A549 (cell line): ENCODE results near the gene CTPS2. TPM values are rescaled to one million over a fixed set of nuclear protein-coding genes. Genes with fewer than 3 reads are reported as not detected.

ENCODE experiments used
- ATAC-seq, 2 experiments: fragments of 200-7000 bp in 1 of 2; fragments of >200 bp in 1 of 2; cut with Nextera tagmentation in 1 of 2; cut with Tn5 transposase in 1 of 2; 3 replicates each; pipeline versions ENCODE4 v1.8.0 to v1.9.1; 2018 to 2020; ENCODE audit warnings: mild to moderate bottlenecking in 1 of 2, moderate library complexity in 1 of 2
- CTCF ChIA-PET: fragments of 300-600 bp; sonication (Branson Sonifier 250); formaldehyde crosslinking; extraction: SDS; loops from one replicate; lab custom pipeline; 2021; ENCODE audit warnings: antibody characterized with exemption, inconsistent platforms; lab: Yijun Ruan, JAX
- POLR2A ChIA-PET: fragments of 350-600 bp; formaldehyde crosslinking; extraction: SDS; loops from one replicate; lab custom pipeline; 2021; ENCODE audit warnings: antibody characterized with exemption, inconsistent platforms; lab: Yijun Ruan, JAX
- DNase-seq, 2 experiments: peaks; one replicate each; pipeline versions ENCODE4 v3.0.0 to v3.0.0-alpha.2; 2011 to 2016; ENCODE audit warnings: low read depth in 1 of 2, low spot score in 1 of 2
- FAIRE-seq: peaks from 2 replicates; lab custom pipeline; 2011; peaks lifted over from hg19 to GRCh38; lab: Jason Lieb, UNC
- H3K27ac ChIP-seq, 2 experiments: fragments of >200 bp; sonication (Bioruptor Twin); formaldehyde crosslinking; 3 replicates each; pipeline ENCODE4 v1.5.1; 2016 to 2017
- H3K4me1 ChIP-seq: fragments of >200 bp; sonication (Bioruptor Twin); formaldehyde crosslinking; 3 replicates; pipeline ENCODE4 v1.6.1; 2016
- H3K4me2 ChIP-seq: fragments of >200 bp; sonication (Bioruptor Twin); formaldehyde crosslinking; 3 replicates; pipeline ENCODE4 v1.6.1; 2016
- H3K4me3 ChIP-seq: fragments of >200 bp; sonication (Bioruptor Twin); formaldehyde crosslinking; 3 replicates; pipeline ENCODE4 v1.5.1; 2016
- H3K9me3 ChIP-seq: fragments of >200 bp; sonication (Bioruptor Twin); formaldehyde crosslinking; 3 replicates; pipeline ENCODE4 v1.6.1; 2016
- CHD2 ChIP-seq: fragments of 150-350 bp; IDR thresholded peaks from 2 replicates; pipeline ENCODE4 v1.6.1; 2014; ENCODE audit warnings: low read length; ENCODE audit not compliant: partially characterized antibody
- EHMT2 ChIP-seq: fragments of 200-600 bp; sonication (generic); IDR thresholded peaks from 2 replicates; pipeline ENCODE4 v1.6.1; 2016; ENCODE audit warnings: antibody characterized with exemption, low read depth, mild to moderate bottlenecking, moderate library complexity
- ESRRA ChIP-seq: fragments of 150-350 bp; IDR thresholded peaks from 2 replicates; pipeline ENCODE4 v1.6.1; 2014; ENCODE audit warnings: mild to moderate bottlenecking, low read length, borderline replicate concordance
- JUN ChIP-seq, 2 experiments: fragments of >200 bp; sonication (Bioruptor Twin); formaldehyde crosslinking; IDR thresholded peaks; 2 replicates in 1 of 2; 3 replicates in 1 of 2; pipeline ENCODE4 v1.6.1; 2016 to 2017
- KDM1A ChIP-seq: fragments of 200-600 bp; sonication (generic); IDR thresholded peaks from 2 replicates; pipeline ENCODE4 v1.6.1; 2016; ENCODE audit warnings: low read depth, mild to moderate bottlenecking
- NPAS2 ChIP-seq: fragments of 250-450 bp; sonication (Bioruptor Pico); IDR thresholded peaks from 2 replicates; pipeline ENCODE4 v1.8.0; 2022; ENCODE audit warnings: mild to moderate bottlenecking, moderate library complexity, borderline replicate concordance
- NR3C1 ChIP-seq: fragments of >200 bp; sonication (Bioruptor Twin); formaldehyde crosslinking; IDR thresholded peaks from 3 replicates; pipeline ENCODE4 v1.6.1; 2017
- PHF8 ChIP-seq: fragments of 200-600 bp; sonication (generic); IDR thresholded peaks from 2 replicates; pipeline ENCODE4 v1.6.1; 2016; ENCODE audit warnings: low read depth, mild to moderate bottlenecking, antibody characterized with exemption, moderate library complexity, borderline replicate concordance
- POLR2A ChIP-seq: IDR thresholded peaks from 2 replicates; pipeline ENCODE4 v1.6.1; 2012; ENCODE audit warnings: mild to moderate bottlenecking, low read length
- RAD21 ChIP-seq, 2 experiments: fragments of >200 bp in 1 of 2; sonication (Bioruptor Twin) in 1 of 2; formaldehyde crosslinking in 1 of 2; IDR thresholded peaks in 1 of 2; conservative IDR thresholded peaks in 1 of 2; 2 replicates in 1 of 2; 3 replicates in 1 of 2; pipeline ENCODE4 v1.6.1; 2012 to 2018; ENCODE audit warnings: inconsistent platforms in 1 of 2
- RCOR1 ChIP-seq: fragments of 150-350 bp; IDR thresholded peaks from 2 replicates; pipeline ENCODE4 v1.6.1; 2014; ENCODE audit warnings: antibody characterized with exemption, low read length, low read depth
- RFX5 ChIP-seq: fragments of 450-650 bp; IDR thresholded peaks from 2 replicates; pipeline ENCODE4 v1.7.1; 2014; ENCODE audit warnings: antibody characterized with exemption, mild to moderate bottlenecking, moderate library complexity
- SMC3 ChIP-seq: fragments of >200 bp; sonication (Bioruptor Twin); formaldehyde crosslinking; IDR thresholded peaks from 3 replicates; pipeline ENCODE4 v1.6.1; 2018; ENCODE audit warnings: inconsistent platforms
- ZC3H11A ChIP-seq: fragments of 450-650 bp; IDR thresholded peaks from 2 replicates; pipeline ENCODE4 v1.6.1; 2014; ENCODE audit warnings: antibody characterized with exemption, mild to moderate bottlenecking
- ZFP36 ChIP-seq: fragments of 450-650 bp; IDR thresholded peaks from 2 replicates; pipeline ENCODE4 v1.6.1; 2014; ENCODE audit warnings: borderline replicate concordance; ENCODE audit not compliant: partially characterized antibody
- ZSCAN20 ChIP-seq: fragments of 250-450 bp; sonication (Bioruptor Pico); IDR thresholded peaks from 2 replicates; pipeline ENCODE4 v1.8.0; 2022; ENCODE audit warnings: mild to moderate bottlenecking, moderate library complexity
- WGBS: methylation state at CpG from one replicate; pipeline ENCODE4 v1.1.6; 2017; ENCODE audit errors: missing lambda C conversion rate; 5-methylcytosine and 5-hydroxymethylcytosine counted together
- polyA plus RNA-seq, 4 experiments: library from polyadenylated mRNA; depleted of rRNA in 3 of 4; stranded (reverse); fragments of >200 nt; fragmentation: RNase III in 1 of 4; extraction: RNeasy Plus Mini Kit Qiagen cat#74134 plus additional on column Dnase treatment in 1 of 4; gene quantifications; 2 replicates in 3 of 4; 3 replicates in 1 of 4; pipeline ENCODE4 v1.2.3, GENCODE V29; 2011 to 2017
- TF ChIP-seq, protein P1 (sequence below): fragments of >200 bp; sonication (Bioruptor Twin); formaldehyde crosslinking; IDR thresholded peaks from 3 replicates; pipeline ENCODE4 v1.5.1; 2016
- TF ChIP-seq, protein P2 (sequence below): IDR thresholded peaks from 2 replicates; pipeline ENCODE4 v1.6.1; 2012
- TF ChIP-seq, protein P3 (sequence below): fragments of 450-650 bp; IDR thresholded peaks from 2 replicates; pipeline ENCODE4 v1.6.1; 2014; ENCODE audit warnings: antibody characterized with exemption

Gene CTPS2
- polyA plus RNA-seq, 2 of the 4 experiments (the other 2 are of a cell fraction) = 11.1 to 18.5 TPM

DNA sequence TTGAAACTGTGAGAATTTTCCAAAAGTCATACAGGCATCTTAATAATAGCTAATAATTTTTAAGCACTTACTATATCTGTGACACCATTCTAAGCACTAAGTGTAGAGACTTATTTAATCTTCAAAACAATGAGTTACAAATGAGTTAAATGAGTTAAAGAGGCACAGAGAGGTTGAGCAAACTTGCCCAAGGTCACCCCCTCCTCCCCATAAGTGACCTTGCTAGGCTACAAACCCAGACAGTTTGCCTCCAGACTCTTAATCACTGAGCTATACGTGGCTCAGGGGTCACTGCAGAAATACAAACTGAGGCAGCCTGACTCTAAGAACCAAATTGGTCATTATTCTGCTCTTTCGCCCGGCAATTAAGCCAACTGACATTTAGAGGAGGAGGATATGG is 15.5 kb downstream of the CTPS2 start:
- FAIRE-seq = no peak
- POLR2A ChIA-PET = interaction anchor here (1.3 kb wide), 1 partner anchor 23 kb away, joined by 4 read pairs; the partner anchor contains the start of gene SYAP1
- no peak for ATAC-seq

DNA sequence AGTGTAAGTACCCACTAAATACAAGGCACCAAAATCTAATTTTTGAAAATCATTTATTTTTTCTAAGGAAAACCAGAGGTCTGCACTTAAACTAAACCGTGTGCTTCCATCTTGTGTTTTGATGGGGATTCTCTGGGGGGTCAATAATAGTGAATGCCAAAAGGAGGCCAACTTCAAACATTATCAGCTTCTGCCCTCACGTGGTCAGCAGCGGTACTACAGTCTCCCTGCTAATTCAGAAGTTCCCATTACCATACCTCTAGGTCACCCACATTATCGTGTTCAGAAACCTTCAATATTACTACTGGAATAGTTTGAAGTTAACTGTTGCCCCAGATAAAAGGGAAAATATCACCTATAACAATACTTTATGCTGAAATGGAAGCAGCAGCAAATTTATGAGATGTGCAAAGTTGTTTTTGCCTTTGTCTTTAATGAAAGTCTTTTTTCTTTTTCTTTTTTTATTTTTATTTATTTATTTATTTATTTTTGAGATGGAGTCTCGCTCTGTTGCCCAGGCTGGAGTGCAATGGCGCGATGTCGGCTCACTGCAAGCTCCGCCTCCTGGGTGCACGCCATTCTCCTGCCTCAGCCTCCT is 17.3 kb downstream of the CTPS2 start:
- Histone ChIP-seq H3K9me3 (no peaks in the 10 kb centered on the region), H3K4me1 (no peaks in the 10 kb centered on the region), H3K27ac (no peak overlapping the region), H3K4me3 (no peak overlapping the region), H3K4me2 (no peak overlapping the region)
- ATAC-seq (peak; percentile 76; a peak in 5 of 6 replicates), DNase-seq (peak; percentile 33 to 54), FAIRE-seq (no peak)
- TF ChIP-seq, protein P1, sequence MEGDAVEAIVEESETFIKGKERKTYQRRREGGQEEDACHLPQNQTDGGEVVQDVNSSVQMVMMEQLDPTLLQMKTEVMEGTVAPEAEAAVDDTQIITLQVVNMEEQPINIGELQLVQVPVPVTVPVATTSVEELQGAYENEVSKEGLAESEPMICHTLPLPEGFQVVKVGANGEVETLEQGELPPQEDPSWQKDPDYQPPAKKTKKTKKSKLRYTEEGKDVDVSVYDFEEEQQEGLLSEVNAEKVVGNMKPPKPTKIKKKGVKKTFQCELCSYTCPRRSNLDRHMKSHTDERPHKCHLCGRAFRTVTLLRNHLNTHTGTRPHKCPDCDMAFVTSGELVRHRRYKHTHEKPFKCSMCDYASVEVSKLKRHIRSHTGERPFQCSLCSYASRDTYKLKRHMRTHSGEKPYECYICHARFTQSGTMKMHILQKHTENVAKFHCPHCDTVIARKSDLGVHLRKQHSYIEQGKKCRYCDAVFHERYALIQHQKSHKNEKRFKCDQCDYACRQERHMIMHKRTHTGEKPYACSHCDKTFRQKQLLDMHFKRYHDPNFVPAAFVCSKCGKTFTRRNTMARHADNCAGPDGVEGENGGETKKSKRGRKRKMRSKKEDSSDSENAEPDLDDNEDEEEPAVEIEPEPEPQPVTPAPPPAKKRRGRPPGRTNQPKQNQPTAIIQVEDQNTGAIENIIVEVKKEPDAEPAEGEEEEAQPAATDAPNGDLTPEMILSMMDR = peak; percentile 68
- TF ChIP-seq RAD21 (conservative IDR thresholded peaks at IDR 0.05 in 1 of 2, IDR thresholded peaks at IDR 0.05 in 1 of 2) (peak; percentile 67 to 68), SMC3 (peak; percentile 43; the same call in 2 of the 3 replicates), KDM1A (no peak), ZC3H11A (no peak)
- POLR2A ChIA-PET = no interaction called here
- 56% methylated on average over 10 of the region's 10 CpGs for WGBS
- CTCF ChIA-PET = interaction anchor here (0.6 to 1.9 kb wide), 11 partner anchors 9 to 587 kb away, joined by 3 to 9 read pairs (median 4); partner anchors contain the start of gene CTPS2

More for the DNA sequence above, 15.5 kb downstream of the CTPS2 start:
- no peak overlapping the region for H3K27ac ChIP-seq
- CTCF ChIA-PET = interaction anchor here (0.7 to 1.1 kb wide), 3 partner anchors 47 to 252 kb away, joined by 3 read pairs; no protein-coding TSS in a partner anchor
- TF ChIP-seq ZSCAN20 (CRISPR knock-in tag) (no peak), NR3C1 (no peak), POLR2A (no peak), ZFP36 (no peak), JUN (IDR thresholded peaks at IDR 0.05) (no peak)
- TF ChIP-seq, all 56 proteins: peak for 0
- H3K9me3 ChIP-seq = no peaks in the 10 kb centered on the region
- no peak for DNase-seq
- H3K4me1 ChIP-seq = no peaks in the 10 kb centered on the region
- no peak overlapping the region for H3K4me3 ChIP-seq
- H3K4me2 ChIP-seq = no peak overlapping the region
- WGBS = 93% methylated on average over 3 of the region's 3 CpGs

DNA sequence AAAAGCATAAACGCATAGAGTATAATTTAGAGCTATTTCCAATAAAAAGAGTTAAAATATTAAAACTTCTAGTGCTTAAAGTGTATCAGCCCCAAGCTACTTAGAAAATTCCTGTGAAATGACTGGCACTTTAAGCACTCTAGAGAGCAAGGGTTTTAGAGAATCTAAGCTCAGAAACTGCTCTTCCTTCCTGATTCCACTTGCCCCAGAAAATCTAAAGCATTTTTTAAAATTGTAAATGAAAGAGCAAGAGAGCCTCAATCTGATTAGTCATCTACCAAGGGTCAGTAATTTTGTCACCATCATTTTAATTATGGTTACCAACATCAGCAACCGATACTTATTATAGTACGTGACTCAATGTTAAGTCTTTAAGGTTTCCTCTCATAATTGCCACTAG is 25.0 kb downstream of the CTPS2 start:
- H3K4me1 ChIP-seq = no peaks in the 10 kb centered on the region
- FAIRE-seq = no peak
- 87% methylated on average over 3 of the region's 3 CpGs for WGBS
- no peak overlapping the region for H3K27ac ChIP-seq
- H3K9me3 ChIP-seq = no peaks in the 10 kb centered on the region
- no peak overlapping the region for H3K4me2 ChIP-seq
- H3K4me3 ChIP-seq = no peak overlapping the region
- POLR2A ChIA-PET = no interaction called here
- TF ChIP-seq ESRRA (no peak), RCOR1 (no peak), RAD21 (conservative IDR thresholded peaks at IDR 0.05 in 1 of 2, IDR thresholded peaks at IDR 0.05 in 1 of 2) (no peak), NPAS2 (no peak), EHMT2 (no peak), RFX5 (no peak), CHD2 (no peak), PHF8 (no peak)
- TF ChIP-seq, protein P2, sequence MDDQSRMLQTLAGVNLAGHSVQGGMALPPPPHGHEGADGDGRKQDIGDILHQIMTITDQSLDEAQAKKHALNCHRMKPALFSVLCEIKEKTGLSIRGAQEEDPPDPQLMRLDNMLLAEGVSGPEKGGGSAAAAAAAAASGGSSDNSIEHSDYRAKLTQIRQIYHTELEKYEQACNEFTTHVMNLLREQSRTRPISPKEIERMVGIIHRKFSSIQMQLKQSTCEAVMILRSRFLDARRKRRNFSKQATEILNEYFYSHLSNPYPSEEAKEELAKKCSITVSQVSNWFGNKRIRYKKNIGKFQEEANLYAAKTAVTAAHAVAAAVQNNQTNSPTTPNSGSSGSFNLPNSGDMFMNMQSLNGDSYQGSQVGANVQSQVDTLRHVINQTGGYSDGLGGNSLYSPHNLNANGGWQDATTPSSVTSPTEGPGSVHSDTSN = no peak
- TF ChIP-seq, protein P3, sequence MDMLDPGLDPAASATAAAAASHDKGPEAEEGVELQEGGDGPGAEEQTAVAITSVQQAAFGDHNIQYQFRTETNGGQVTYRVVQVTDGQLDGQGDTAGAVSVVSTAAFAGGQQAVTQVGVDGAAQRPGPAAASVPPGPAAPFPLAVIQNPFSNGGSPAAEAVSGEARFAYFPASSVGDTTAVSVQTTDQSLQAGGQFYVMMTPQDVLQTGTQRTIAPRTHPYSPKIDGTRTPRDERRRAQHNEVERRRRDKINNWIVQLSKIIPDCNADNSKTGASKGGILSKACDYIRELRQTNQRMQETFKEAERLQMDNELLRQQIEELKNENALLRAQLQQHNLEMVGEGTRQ = no peak
- TF ChIP-seq, all 56 proteins: peak for 0
- CTCF ChIA-PET = interaction anchor here (1.2 to 1.9 kb wide), 4 partner anchors 8 to 757 kb away, joined by 3 to 5 read pairs (median 4); no protein-coding TSS in a partner anchor
- DNase-seq = no peak
- ATAC-seq = no peak
